Neural progenitor cell (in vitro differentiated cells): Measurements from ENCODE around the gene CBY1. TPM values are rescaled to one million over a fixed set of nuclear protein-coding genes. Genes with fewer than 3 reads are reported as not detected.

ENCODE experiments used
- DNase-seq: peaks from one replicate; pipeline ENCODE4 v3.0.0-alpha.2; 2016; ENCODE audit warnings: low spot score
- H2AFZ ChIP-seq: fragments of 200-600 bp; sonication (generic); replicated peaks from 2 replicates; pipeline ENCODE4 v1.6.1; 2016; ENCODE audit warnings: antibody characterized with exemption
- H3F3A ChIP-seq: fragments of 200-600 bp; sonication (generic); 2 replicates; pipeline ENCODE4 v1.6.1; 2016; ENCODE audit warnings: antibody characterized with exemption, low read depth
- H3K27ac ChIP-seq: fragments of 200-600 bp; sonication (generic); 2 replicates; pipeline ENCODE4 v1.5.1; 2016; ENCODE audit warnings: mild to moderate bottlenecking
- H3K27me3 ChIP-seq: fragments of 200-600 bp; sonication (generic); 2 replicates; pipeline ENCODE4 v1.6.1; 2016; ENCODE audit warnings: mild to moderate bottlenecking, moderate library complexity
- H3K36me3 ChIP-seq: fragments of 200-600 bp; sonication (generic); 2 replicates; pipeline ENCODE4 v1.5.1; 2016
- H3K4me1 ChIP-seq: fragments of 200-600 bp; sonication (generic); 2 replicates; pipeline ENCODE4 v1.6.1; 2016; ENCODE audit warnings: mixed run types
- H3K4me2 ChIP-seq: fragments of 200-600 bp; sonication (generic); 2 replicates; pipeline ENCODE4 v1.6.1; 2016
- H3K4me3 ChIP-seq: fragments of 200-600 bp; sonication (generic); 2 replicates; pipeline ENCODE4 v1.5.1; 2016
- H3K79me2 ChIP-seq: fragments of 200-600 bp; sonication (generic); 2 replicates; pipeline ENCODE4 v1.6.1; 2016; ENCODE audit warnings: low read depth
- H3K9ac ChIP-seq: fragments of 200-600 bp; sonication (generic); 2 replicates; pipeline ENCODE4 v1.6.1; 2016
- H3K9me3 ChIP-seq: fragments of 200-600 bp; sonication (generic); 2 replicates; pipeline ENCODE4 v1.5.1; 2016; ENCODE audit warnings: low read depth
- H4K20me1 ChIP-seq: fragments of 200-600 bp; sonication (generic); 2 replicates; pipeline ENCODE4 v1.6.1; 2016; ENCODE audit warnings: low read depth
- H3K27ac Mint-ChIP-seq: 3 replicates; pipeline ENCODE4 v1.8.0; 2021; ENCODE audit warnings: mixed read lengths
- H3K27me3 Mint-ChIP-seq: 2 replicates; pipeline ENCODE4 v1.8.0; 2022; ENCODE audit warnings: low read depth, mild to moderate bottlenecking, inconsistent platforms, moderate library complexity, mixed read lengths; ENCODE audit not compliant: insufficient read depth
- H3K36me3 Mint-ChIP-seq: 3 replicates; pipeline ENCODE4 v1.8.0; 2021; ENCODE audit warnings: mixed read lengths
- H3K4me1 Mint-ChIP-seq: 3 replicates; pipeline ENCODE4 v1.8.0; 2021; ENCODE audit warnings: mixed read lengths
- H3K4me3 Mint-ChIP-seq: 3 replicates; pipeline ENCODE4 v1.8.0; 2021; ENCODE audit warnings: mild to moderate bottlenecking, moderate library complexity, mixed read lengths
- H3K9me3 Mint-ChIP-seq: 3 replicates; pipeline ENCODE4 v1.8.0; 2020; ENCODE audit warnings: mixed read lengths
- CTCF ChIP-seq: fragments of 200-600 bp; sonication (generic); IDR thresholded peaks from 2 replicates; pipeline ENCODE4 v1.5.1; 2017; ENCODE audit warnings: antibody characterized with exemption, mild to moderate bottlenecking
- EZH2 ChIP-seq: fragments of 200-600 bp; sonication (generic); IDR thresholded peaks from 2 replicates; pipeline ENCODE4 v1.6.1; 2017; ENCODE audit warnings: antibody characterized with exemption, mild to moderate bottlenecking, moderate library complexity
- EZH2phosphoT487 ChIP-seq: fragments of 200-600 bp; sonication (generic); IDR thresholded peaks from 2 replicates; pipeline ENCODE4 v1.6.1; 2017; ENCODE audit warnings: antibody characterized with exemption
- total RNA-seq: library from RNA; depleted of rRNA; stranded (reverse); fragments of >200 nt; gene quantifications from 2 replicates; pipeline ENCODE4 v1.2.3, GENCODE V29; 2015; ENCODE audit warnings: low replicate concordance

CBY1 gene
- total RNA-seq, 1 donor from 2014 or later, result 25.8 TPM

DNA sequence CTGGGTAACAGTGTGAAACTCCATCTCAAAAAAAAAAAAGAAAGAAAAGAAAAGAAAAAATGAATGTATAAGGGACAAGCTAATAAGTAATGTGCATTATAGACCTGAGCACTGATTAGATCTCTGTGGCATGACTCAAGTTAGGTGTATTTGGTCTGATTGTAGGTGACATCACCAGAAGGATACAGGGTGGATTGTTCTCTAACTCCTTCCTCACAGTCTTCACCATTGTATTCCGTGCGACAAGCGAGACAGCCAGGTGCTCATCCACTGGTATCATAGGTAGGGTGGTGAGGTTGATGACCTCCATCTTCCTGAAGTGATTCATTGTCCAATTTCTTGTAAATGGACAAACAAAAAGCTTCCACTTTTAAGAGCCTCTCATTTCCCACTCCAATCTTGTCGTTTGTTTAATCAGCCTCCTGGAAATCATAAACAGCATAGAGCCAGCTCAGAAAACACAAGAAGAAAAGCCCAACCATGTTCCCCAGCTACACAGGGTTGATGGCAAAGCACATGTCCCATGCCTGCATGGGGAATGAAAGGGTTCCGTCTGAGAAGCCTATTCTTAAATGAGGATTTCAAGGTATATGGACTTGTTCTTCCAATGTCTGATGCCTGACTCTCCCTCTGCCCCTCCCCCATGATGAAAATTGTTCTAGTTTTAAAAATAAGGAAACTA, 6.5 kb upstream of the CBY1 start:
- Histone ChIP-seq H3K27me3 (no peaks in the 10 kb centered on the region), H3K4me2 (no peak overlapping the region), H3K9ac (no peak overlapping the region), H3K4me3 (no peak overlapping the region), H3K36me3 (no peaks in the 10 kb centered on the region), H3K79me2 (peaks cover 1% of the 10 kb centered on the region), H3F3A (no peaks in the 10 kb centered on the region), H3K9me3 (no peaks in the 10 kb centered on the region), H4K20me1 (no peaks in the 10 kb centered on the region), H2AFZ (no peak overlapping the region), H3K4me1 (no peaks in the 10 kb centered on the region), H3K27ac (no peak overlapping the region)
- H3K27ac Mint-ChIP-seq, result no peak overlapping the region
- H3K9me3 Mint-ChIP-seq, result no peaks in the 10 kb centered on the region
- TF ChIP-seq EZH2phosphoT487 (no peak), EZH2 (no peak), CTCF (no peak)
- H3K27me3 Mint-ChIP-seq, result no peaks in the 10 kb centered on the region
- DNase-seq, result no peak
- H3K4me1 Mint-ChIP-seq, result peaks cover 3% of the 10 kb centered on the region
- no peak overlapping the region for H3K4me3 Mint-ChIP-seq
- H3K36me3 Mint-ChIP-seq, result peaks cover 33% of the 10 kb centered on the region

GRCh38 chr22:38652859-38653258, 3.6 kb upstream of the CBY1 start:
- Mint-ChIP-seq H3K4me3 (no peak overlapping the region), H3K27ac (no peak overlapping the region), H3K9me3 (no peaks in the 10 kb centered on the region), H3K4me1 (peaks cover 14% of the 10 kb centered on the region), H3K36me3 (peaks cover 24% of the 10 kb centered on the region), H3K27me3 (no peaks in the 10 kb centered on the region)
- Histone ChIP-seq H3K9me3 (no peaks in the 10 kb centered on the region), H3K4me1 (peaks cover 3% of the 10 kb centered on the region), H3K4me2 (no peak overlapping the region), H4K20me1 (peaks cover 7% of the 10 kb centered on the region), H3K27me3 (no peaks in the 10 kb centered on the region), H3K27ac (no peak overlapping the region), H3F3A (no peaks in the 10 kb centered on the region), H3K79me2 (peaks cover 23% of the 10 kb centered on the region), H3K36me3 (no peaks in the 10 kb centered on the region), H3K9ac (no peak overlapping the region), H2AFZ (no peak overlapping the region), H3K4me3 (no peak overlapping the region)
- no peak for DNase-seq
- no peak for TF ChIP-seq CTCF

GRCh38 chr22:38653741-38654140, 2.7 kb upstream of the CBY1 start:
- H3K27me3 ChIP-seq, result no peaks in the 10 kb centered on the region
- DNase-seq, result no peak
- no peak overlapping the region for H3K9ac ChIP-seq
- H3F3A ChIP-seq, result no peaks in the 10 kb centered on the region
- H3K27ac Mint-ChIP-seq, result no peak overlapping the region
- H2AFZ ChIP-seq, result no peak overlapping the region
- H3K27ac ChIP-seq, result no peak overlapping the region
- no peaks in the 10 kb centered on the region for H3K36me3 ChIP-seq
- no peaks in the 10 kb centered on the region for H3K9me3 ChIP-seq
- H3K27me3 Mint-ChIP-seq, result no peaks in the 10 kb centered on the region
- TF ChIP-seq CTCF (no peak), EZH2phosphoT487 (no peak), EZH2 (no peak)
- no peaks in the 10 kb centered on the region for H3K9me3 Mint-ChIP-seq
- H3K36me3 Mint-ChIP-seq, result peaks cover 22% of the 10 kb centered on the region
- H3K79me2 ChIP-seq, result peaks cover 32% of the 10 kb centered on the region
- peaks cover 14% of the 10 kb centered on the region for H3K4me1 Mint-ChIP-seq
- peaks cover 3% of the 10 kb centered on the region for H3K4me1 ChIP-seq
- H3K4me3 ChIP-seq, result no peak overlapping the region
- H4K20me1 ChIP-seq, result peaks cover 10% of the 10 kb centered on the region
- no peak overlapping the region for H3K4me2 ChIP-seq
- no peak overlapping the region for H3K4me3 Mint-ChIP-seq
